HG02798 (cell line): Measurements from ENCODE around the gene ARHGAP40.

ENCODE experiments used
- ATAC-seq: cut with Tn5 transposase; IDR thresholded peaks from one replicate; pipeline ENCODE4 v1.9.1; 2021; ENCODE audit warnings: mild to moderate bottlenecking; ENCODE audit not compliant: unreplicated experiment, poor library complexity

The ARHGAP40 gene

GRCh38 chr20:38671701-38672292, 70.2 kb downstream of the ARHGAP40 start:
- no peak for ATAC-seq

GRCh38 chr20:38672504-38672903, 70.9 kb downstream of the ARHGAP40 start:
- ATAC-seq = no peak

- no peak for ATAC-seq
Measured at GRCh38 chr20:38673261-38673660, 71.7 kb downstream of the ARHGAP40 start.

- no peak for ATAC-seq
Measured at GRCh38 chr20:38673725-38674091, 72.1 kb downstream of the ARHGAP40 start.

GRCh38 chr20:38674092-38674764, 72.6 kb downstream of the ARHGAP40 start:
- ATAC-seq = no peak

GRCh38 chr20:38674765-38675133, 73.1 kb downstream of the ARHGAP40 start:
- ATAC-seq = no peak

- no peak for ATAC-seq
Measured at GRCh38 chr20:38676576-38676975, 75.0 kb downstream of the ARHGAP40 start.

- no peak for ATAC-seq
Measured at GRCh38 chr20:38680500-38681306, 79.1 kb downstream of the ARHGAP40 start.

- ATAC-seq = no peak
Measured at GRCh38 chr20:38685271-38685670, 83.7 kb downstream of the ARHGAP40 start.

GRCh38 chr20:38685853-38686473, 84.4 kb downstream of the ARHGAP40 start:
- no peak for ATAC-seq

- ATAC-seq = no peak
Measured at GRCh38 chr20:38692436-38693411, 91.1 kb downstream of the ARHGAP40 start.

GRCh38 chr20:38697306-38697705, 95.7 kb downstream of the ARHGAP40 start:
- no peak for ATAC-seq

GRCh38 chr20:38698541-38698940, 96.9 kb downstream of the ARHGAP40 start:
- ATAC-seq = no peak

GRCh38 chr20:38700141-38700540, 98.5 kb downstream of the ARHGAP40 start:
- ATAC-seq = no peak
